Femur (tissue), 1 donor: ENCODE results near the gene PKP2.
A peak's percentile ranks its signal among the peaks of the same experiment; 100 is the strongest.

Experiments
- DNase-seq: peaks from one replicate; pipeline ENCODE4 v3.0.0-alpha.2; 2017

Gene PKP2

GRCh38 chr12:32896432-32897280 lies at the start of gene PKP2:
PKP2 (minus strand) TSS chr12:32896777; CDS start chr12:32896731, 46 bp downstream.
- peak; percentile 68 for DNase-seq

- DNase-seq, result no peak
Measured at GRCh38 chr12:32944195-32944594, 47.6 kb upstream of the PKP2 start.

- no peak for DNase-seq
Measured at GRCh38 chr12:32939801-32940200, 43.2 kb upstream of the PKP2 start.

GRCh38 chr12:32926963-32927362 lies 30.4 kb upstream of the PKP2 start:
- DNase-seq, result no peak

GRCh38 chr12:32926356-32926755 lies 29.8 kb upstream of the PKP2 start:
- DNase-seq, result no peak

- DNase-seq, result no peak
Measured at GRCh38 chr12:32922546-32923297, 26.1 kb upstream of the PKP2 start.

GRCh38 chr12:32921397-32921796 lies 24.8 kb upstream of the PKP2 start:
- no peak for DNase-seq

- DNase-seq, result no peak
Measured at GRCh38 chr12:32920506-32921085, 24.0 kb upstream of the PKP2 start.

GRCh38 chr12:32918890-32919801 lies 22.6 kb upstream of the PKP2 start:
- DNase-seq, result no peak

- DNase-seq, result no peak
Measured at GRCh38 chr12:32917094-32917611, 20.6 kb upstream of the PKP2 start.

GRCh38 chr12:32907898-32908476 lies 11.4 kb upstream of the PKP2 start:
- DNase-seq, result no peak

GRCh38 chr12:32907166-32907565 lies 10.6 kb upstream of the PKP2 start:
- DNase-seq, result no peak

GRCh38 chr12:32906399-32907165 lies 10.0 kb upstream of the PKP2 start:
- DNase-seq, result no peak

- DNase-seq, result no peak
Measured at GRCh38 chr12:32903763-32904162, 7.2 kb upstream of the PKP2 start.

GRCh38 chr12:32903318-32903717 lies 6.7 kb upstream of the PKP2 start:
- DNase-seq, result no peak

GRCh38 chr12:32902287-32902997 lies 5.9 kb upstream of the PKP2 start:
- no peak for DNase-seq

GRCh38 chr12:32901553-32901952 lies 5.0 kb upstream of the PKP2 start:
- DNase-seq, result no peak

GRCh38 chr12:32897687-32898573 lies 1.4 kb upstream of the PKP2 start:
- no peak for DNase-seq

- DNase-seq, result no peak
Measured at GRCh38 chr12:32897281-32897610, 669 bp upstream of the PKP2 start.
